GDM1 (cell line): ENCODE results near the gene CCL27.
A peak's percentile ranks its signal among the peaks of the same experiment; 100 is the strongest.

ENCODE experiments used
- DNase-seq: peaks from one replicate; lab custom pipeline; 2025; lab: John Stamatoyannopoulos, UW

Gene CCL27

DNA sequence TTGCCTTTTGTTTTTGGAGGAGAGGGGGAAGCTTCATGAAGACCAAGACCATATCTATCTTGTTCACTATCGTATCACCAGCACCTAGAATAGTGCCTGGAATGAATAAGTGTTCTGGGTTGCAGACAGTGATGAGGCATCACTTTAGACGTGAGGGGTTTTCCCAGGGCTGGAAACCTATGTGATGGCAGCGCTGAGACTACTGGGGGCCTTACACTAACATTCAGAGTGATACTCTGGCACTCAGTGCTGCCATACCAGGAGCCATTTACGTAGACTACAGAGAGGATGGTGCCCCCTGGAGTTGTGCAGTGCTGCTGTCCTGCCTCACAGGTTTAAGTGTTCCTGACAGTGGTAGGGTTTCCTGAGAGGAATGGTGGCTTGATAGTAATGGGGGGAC is 21.7 kb upstream of the CCL27 start:
- DNase-seq = no peak

GRCh38 chr9:34675869-34676268 is 13.4 kb upstream of the CCL27 start:
- DNase-seq = no peak

DNA sequence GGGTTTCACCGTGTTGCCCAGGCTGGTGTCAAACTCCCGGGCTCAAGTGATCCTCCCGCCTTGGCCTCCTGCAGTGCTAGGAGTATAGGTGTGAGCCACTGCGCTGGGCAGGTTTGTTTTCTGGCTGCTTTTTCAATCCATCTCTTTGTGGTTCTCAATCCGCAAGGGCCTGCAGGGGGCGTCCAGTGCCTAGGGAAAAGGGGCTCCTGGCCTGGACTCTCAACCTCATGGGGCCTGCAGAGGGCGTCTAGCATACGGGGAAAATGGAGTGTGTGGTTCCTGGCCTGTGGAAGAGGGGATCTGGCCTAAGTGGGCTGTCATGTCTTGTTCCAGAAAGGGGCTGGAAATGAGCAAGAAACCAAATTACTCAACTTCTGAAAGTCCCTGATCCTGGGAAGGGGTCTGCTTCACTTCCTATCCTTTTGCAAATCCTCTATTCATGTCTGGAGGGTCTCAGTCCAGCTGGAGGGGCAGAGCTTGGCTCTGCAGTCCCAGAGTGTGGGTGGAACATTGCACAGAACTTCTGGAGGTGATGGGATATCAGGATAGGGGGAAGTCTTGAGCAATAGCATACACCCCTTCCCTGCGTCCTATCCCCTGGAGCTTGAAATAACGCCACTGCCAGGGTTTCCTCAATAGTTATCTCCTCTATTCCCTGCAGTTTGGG is 12.7 kb upstream of the CCL27 start:
- DNase-seq = peak; percentile 72

DNA sequence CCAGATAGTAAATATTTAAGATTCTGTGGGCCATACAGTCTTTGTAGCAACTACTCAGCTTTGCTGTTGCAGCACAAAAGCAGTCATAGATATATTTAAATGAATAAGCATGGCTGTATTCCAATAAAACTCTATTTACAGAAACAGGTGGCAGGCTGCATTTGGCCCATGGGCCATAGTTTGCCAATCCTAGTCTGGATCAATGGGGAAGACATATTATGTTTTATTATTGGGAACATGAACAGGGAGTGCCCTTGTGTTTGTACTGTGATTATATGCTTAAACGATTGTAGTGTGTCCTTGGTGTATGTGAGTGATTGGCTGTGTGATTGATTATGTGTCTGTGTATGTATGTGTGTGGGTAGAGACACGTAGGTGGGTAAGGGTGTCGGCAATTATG is 12.0 kb upstream of the CCL27 start:
- no peak for DNase-seq

GRCh38 chr9:34671307-34671706 is 8.8 kb upstream of the CCL27 start:
- no peak for DNase-seq

DNA sequence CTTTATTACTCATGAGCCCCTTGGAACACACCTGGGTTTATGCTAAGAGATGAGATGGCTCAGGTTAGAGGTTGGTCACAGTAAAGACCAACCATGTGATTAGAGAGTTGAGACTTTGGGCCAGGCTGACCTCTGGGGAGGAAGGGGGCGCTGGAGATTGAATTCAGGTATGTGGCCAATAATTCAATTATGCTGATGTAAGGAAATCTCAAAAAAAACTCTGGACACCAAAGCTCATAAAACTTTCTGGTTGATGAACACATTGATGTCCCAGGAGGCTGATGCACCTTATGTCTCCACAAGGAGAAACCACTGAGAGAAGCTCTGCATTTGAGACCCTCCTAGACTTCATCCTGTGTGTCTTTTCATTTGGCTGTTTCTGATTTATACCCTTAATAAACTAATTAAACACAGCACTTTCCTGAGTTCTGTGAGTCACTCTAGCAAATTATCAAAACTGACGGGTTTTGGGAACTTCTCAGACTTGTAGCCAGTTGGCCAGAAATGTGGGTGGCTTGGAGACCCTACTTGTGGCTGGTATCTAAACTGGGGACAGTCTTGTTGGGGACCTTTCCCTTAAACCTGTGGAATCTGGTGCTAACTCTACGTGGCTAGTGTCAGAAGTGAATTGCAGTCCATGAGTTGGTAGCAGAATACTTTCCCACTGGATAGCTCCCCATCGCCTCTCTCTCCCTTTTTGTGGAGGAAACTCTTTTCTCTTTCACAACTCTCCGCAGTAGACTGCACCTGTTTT is 7.5 kb upstream of the CCL27 start:
- no peak for DNase-seq

- DNase-seq = no peak
These were observed 3.2 kb upstream of the CCL27 start for GRCh38 chr9:34665381-34666250.

GRCh38 chr9:34665067-34665380 is 2.6 kb upstream of the CCL27 start:
- no peak for DNase-seq

DNA sequence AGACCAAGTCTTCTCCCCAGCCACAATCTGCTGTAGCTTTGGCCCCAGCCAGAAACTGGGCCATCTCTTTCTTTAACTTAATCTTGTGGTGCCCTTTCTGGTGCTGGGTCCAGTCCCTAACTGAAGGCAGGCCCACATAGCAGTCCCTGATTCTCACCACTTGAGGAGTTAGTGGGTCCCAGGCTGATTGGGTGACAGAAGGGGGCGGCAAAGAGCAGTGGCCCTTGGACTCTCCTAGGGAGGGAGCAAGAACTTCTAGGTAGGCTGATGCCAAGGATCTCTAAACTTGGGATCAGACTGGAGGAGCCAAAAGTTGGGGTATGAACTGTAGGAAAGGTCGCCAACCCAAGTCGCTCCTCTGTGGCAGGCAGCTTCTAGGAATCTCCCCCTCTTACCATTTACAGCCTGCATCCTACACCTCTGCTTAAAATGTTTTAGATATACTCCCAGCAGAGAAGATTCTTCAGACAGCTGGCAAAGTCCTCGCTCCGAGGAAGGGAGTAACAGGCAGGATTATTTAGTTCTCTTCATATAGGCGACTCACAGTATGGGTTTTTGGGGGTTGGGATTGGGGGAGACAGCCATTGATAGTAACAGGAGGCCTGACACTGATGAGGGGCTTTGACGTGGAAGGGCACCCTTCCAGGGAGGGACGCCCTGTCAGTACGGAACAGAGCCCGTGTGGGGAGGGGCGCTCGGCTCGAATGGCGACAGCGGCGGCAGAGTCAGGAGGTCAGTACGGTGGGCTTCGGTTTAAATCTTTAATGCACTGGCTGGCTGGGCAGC is 2.0 kb upstream of the CCL27 start:
- DNase-seq = no peak

GRCh38 chr9:34663303-34663605 is 797 bp upstream of the CCL27 start:
- no peak for DNase-seq

GRCh38 chr9:34659592-34660253 is 2.7 kb downstream of the CCL27 start:
- DNase-seq = no peak

GRCh38 chr9:34658461-34658860 is 4.0 kb downstream of the CCL27 start:
- no peak for DNase-seq

GRCh38 chr9:34656992-34657391 is 5.5 kb downstream of the CCL27 start:
- DNase-seq = no peak

GRCh38 chr9:34655394-34655793 is 7.1 kb downstream of the CCL27 start:
- DNase-seq = no peak

- DNase-seq = no peak
These were observed 8.0 kb downstream of the CCL27 start for GRCh38 chr9:34654323-34655051.

GRCh38 chr9:34653151-34654072 is 9.0 kb downstream of the CCL27 start:
- no peak for DNase-seq

DNA sequence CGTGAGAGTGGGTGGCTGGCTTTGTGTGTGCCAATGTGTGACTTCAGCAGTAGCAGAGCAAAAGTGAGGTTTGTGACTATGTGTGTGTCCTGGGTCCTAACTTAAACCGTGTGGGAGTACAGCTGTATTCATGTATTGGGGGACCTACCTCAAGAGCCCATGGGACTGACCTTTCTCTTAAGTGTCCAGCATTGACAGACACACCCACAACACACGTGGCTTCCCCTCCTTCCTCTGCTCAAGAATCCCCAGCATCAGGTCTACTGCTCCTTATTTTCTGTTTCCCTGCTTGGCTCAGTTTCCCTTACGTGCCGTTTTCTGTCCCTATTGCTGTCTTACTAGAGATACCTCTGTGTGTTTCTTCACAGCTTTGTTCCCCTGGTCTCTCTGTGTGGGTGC is 9.9 kb downstream of the CCL27 start:
- no peak for DNase-seq

- no peak for DNase-seq
These were observed 10.4 kb downstream of the CCL27 start, which contains the start of gene IL11RA for GRCh38 chr9:34651876-34652601. Gene IL11RA, plus strand, starts transcription at chr9:34652185. Its CDS starts 3,033 bp downstream, at chr9:34655218.

DNA sequence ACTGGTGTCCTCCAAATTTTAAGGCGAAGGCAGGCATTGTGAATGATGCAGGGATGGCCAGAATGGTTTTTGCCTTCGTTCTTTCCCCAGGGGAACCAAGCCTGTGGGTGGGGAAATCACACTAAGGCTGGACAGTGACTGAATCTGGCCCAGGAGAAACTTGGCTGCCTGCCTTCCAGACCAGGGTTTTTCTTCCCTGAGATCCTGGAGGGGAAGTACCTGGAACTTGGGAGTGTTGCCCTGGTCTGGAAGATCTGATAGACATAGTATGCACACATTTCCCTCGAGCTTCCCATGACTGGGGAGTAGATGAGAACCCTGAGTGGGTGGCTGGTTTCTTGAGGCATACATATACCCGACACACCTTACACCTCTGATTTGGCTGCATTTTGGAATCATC is 11.1 kb downstream of the CCL27 start:
- no peak for DNase-seq
